HG03175 (cell line): Measurements from ENCODE around the gene SUCNR1.

Source experiments
- ATAC-seq: cut with Tn5 transposase; IDR thresholded peaks from one replicate; pipeline ENCODE4 v1.9.1; 2021; ENCODE audit warnings: mild to moderate bottlenecking, moderate library complexity; ENCODE audit not compliant: unreplicated experiment

Gene SUCNR1

DNA sequence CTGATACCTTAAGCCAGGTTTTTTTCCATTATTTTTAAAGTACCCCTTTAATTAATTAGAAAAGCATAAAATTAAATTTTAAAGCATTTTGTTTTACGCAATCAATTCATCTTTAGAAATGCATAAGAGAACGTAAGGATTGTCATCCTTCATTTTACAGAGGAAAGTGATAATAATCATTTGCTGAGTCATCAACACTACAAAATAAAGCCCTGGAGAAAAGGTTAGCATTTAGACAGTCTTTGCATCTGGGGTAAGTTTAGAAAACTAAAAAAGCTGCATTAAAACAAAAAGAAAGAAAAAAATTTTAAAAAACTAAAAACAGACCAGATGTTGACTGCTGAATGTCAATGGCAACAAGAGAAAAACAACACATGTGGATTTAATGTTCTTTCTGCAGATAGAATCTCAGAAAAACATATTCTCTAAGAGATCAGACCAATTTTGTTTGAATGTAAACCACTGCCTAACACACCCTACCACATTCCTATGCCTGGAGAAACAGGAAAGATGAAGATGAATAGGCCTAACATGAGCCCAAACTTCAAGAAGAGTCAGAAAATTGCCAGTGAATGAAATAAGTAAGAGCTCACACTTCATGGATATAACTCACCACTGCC is 59.9 kb downstream of the SUCNR1 start:
- ATAC-seq, result no peak
